HG02973 (cell line): ENCODE measurements around the gene SMIM24.
"Not testable (repeated sequence)": the region's sequence is repeated elsewhere in the genome, so short reads cannot be mapped to it uniquely, and the experiment has no call there.

ENCODE experiments used
- ATAC-seq: cut with Tn5 transposase; IDR thresholded peaks from one replicate; pipeline ENCODE4 v1.9.1; 2021; ENCODE audit warnings: moderate library complexity; ENCODE audit not compliant: unreplicated experiment

The SMIM24 gene

DNA sequence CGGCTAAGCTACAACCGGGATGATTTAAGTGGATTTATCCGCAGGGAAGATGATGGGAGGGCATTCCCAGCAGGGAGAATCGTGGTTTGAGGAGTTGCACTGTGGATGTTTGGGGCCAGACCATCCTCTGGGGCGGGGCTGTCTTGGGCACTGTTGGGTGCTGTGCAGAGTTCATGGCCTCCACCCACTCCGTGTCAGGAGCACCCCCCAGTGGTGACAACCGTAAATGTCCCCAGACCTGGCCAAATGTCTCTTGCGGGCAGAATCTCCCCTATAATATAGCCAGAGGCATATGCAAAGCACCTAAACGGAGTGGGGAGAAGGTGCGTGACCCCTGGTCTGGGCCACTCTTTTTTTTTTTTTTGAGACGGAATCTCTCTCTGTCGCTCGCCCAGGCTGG lies 40.2 kb downstream of the SMIM24 start:
- no peak for ATAC-seq

DNA sequence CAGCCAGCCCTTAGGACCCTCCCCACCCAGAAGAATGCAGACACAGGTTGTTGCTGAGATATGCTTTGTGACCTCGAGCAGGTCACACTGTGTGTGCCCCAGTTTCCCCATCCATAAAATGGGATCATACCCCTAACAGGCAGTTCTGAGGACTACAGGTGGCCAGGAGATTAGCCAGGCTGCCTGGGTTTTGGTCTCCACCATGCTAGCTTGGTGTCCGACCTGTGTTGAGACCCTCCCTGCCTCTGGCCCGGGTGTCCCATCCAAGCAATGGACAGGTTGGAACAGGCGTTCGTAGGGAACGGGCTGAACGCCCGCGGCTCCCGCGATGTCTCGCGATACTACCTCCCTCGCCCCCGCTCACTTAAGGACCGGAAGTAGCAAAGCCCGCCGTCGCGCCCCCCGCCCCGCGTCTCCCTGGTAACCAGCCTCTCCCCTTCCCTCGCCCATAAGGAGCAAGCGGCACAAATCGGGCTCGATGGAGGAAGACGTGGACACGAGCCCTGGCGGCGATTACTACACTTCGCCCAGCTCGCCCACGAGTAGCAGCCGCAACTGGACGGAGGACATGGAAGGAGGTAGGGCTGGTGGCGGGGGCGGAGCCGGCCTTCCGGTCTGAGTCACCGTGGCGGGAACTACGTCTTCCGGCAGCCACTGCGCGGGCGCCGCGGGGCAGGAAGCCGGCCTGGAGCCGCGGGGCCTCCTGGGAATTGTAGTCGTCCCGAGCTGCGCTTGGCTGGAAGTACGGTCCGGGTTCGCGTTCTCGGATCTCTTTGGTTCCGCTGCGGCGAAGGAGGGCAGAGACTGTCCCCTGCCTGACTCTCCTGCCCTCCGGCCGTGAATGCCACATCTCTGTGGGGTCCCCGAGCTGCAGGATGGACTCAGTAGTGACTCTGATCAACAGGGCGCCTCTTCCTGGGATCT lies 45.4 kb downstream of the SMIM24 start:
- peak; percentile 75 for ATAC-seq

DNA sequence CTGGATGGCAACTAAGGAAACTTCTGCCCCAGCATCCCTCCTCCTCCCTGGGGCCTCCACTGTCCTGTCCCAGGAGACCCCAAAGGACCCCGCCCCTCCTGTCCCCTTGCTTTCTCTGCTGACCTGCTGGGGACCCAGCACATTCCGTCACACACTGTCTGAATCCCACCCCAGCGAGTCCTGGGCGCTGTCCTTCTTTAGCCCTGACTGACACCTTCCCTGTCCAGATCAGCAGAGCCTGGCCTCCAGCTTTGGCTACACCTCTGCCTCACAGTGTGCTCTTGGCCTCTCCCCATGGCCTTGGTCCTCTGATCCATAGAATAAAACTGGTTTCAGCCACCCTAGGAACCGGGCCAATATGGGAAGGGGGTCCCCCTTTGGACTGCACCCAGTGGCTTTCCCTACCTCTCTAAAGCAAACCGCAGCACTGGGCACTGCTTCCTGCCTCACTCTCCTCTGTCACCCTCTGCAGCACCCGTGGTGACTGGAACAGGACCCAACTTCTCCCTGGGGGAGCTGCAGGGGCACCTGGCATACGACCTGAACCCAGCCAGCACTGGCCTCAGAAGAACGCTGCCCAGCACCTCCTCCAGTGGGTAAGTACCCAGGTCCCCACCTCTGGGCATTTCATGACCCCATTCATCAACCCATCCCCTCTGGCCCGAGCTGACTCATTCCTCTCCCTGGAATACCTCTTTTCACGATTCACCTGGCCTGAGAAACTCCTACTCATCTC lies 46.4 kb downstream of the SMIM24 start:
- no peak for ATAC-seq

DNA sequence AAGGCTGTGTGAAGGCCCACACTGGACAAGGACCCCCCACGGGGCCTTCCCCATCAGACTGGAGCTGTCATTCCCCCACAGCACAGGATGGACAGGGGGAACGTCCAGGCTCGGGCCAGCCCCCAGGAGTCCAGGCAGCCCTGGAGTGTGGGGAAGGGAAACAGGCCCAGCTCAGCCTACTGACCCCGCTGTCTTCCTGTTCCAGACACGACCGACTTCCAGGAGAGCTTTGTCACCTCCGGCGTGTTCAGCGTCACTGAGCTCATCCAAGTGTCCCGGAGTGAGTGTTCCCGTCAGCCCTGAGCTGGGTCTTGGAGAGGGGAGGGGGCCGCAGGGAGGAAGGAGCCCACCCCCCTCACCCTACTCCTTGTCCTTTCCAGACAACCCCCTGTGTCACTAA lies 47.0 kb downstream of the SMIM24 start:
- ATAC-seq, result no peak

DNA sequence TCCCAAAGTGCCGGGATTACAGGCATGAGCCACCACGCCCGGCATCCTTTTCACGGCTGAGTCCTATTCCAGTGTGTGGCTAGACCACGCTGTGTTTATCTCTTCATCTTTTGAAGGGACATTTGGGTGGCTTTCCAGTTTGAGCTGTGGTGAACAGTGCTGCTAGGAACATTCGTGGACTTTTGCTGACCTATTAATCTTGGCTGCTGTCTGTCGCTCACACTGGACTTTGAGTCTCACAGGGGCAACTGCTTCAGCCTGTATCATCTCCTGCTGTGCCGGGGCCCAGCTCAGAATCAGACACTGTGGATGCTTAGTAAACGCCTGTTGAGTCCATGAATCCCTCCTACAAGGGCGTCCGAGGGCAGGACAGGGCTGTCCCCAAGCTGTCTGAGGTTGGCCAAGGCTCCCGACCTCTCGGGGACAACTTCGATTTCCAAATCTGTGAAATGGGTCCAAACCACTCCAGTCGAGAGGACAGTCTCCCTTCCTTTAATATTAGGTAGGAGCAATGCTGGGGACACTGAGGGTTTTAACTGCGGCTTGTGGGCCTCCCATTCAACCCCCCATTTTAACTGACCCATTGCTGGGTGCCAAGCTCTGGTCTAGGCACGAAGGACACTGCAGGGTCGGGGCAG lies 48.4 kb downstream of the SMIM24 start:
- ATAC-seq, result no peak

DNA sequence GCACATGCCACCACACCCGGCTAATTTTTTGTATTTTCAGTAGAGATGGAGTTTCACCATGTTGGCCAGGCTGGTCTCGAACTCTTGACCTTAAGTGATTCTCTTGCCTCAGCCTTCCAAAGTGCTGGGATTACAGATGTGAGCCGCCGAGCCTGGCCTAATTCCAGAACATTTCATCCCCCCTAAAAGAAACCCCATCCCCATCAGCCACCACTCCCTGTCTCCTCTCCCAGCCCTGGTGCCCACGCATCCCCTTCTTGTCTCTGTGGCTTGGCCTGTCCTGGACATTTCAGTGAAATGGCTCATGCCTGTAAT lies 50.0 kb downstream of the SMIM24 start:
- ATAC-seq, result not testable (repeated sequence)

DNA sequence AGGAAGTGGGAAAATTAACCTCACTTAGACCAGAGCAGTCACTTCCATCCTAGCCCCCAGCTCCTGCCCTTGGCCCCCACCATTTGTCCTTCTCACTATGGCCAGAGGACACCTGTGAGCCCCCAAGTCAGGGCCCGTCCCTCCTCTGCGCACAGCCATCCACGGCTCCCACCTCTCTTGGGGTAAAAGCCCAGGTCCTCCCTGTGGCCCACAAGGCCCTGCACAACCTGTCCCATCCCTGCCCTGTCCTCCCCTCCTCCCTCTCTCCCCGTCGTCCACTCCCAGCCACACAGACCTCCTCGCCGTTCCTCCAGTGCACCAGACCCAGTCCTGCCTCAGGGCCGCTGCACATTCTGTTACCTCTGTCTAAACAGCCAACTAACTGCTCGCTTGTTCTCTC lies 53.9 kb downstream of the SMIM24 start:
- no peak for ATAC-seq
